MM.1S (cell line): ENCODE results near the gene CEP350.

Experiments
- EZH2phosphoT487 ChIP-seq: fragments of 300-600 bp; sonication (generic); IDR thresholded peaks from 2 replicates; pipeline ENCODE4 v1.6.1; 2018; ENCODE audit warnings: antibody characterized with exemption, low read length
- TF ChIP-seq, protein P1 (sequence below): fragments of 300-600 bp; sonication (generic); IDR thresholded peaks from 2 replicates; pipeline ENCODE4 v1.5.1; 2016; ENCODE audit warnings: antibody characterized with exemption, low read length, mixed read lengths

DNA sequence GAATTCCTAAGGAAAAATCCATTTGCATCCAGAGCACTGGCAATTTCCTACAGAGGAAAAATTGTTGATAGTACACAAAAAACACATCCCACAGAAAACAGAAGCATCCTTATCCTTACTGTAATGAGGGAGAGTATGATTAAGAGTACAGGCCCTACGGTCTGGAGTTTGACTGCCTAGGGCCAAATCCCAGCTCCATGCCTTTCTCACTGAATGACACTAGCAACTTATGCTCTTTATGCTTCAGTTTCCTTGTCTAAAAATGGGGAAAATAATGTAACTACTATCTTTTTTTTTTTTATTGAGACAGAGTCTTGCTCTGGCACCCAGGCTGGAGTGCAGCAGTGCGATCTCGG, 27.8 kb upstream of the CEP350 start:
- TF ChIP-seq, protein P1, sequence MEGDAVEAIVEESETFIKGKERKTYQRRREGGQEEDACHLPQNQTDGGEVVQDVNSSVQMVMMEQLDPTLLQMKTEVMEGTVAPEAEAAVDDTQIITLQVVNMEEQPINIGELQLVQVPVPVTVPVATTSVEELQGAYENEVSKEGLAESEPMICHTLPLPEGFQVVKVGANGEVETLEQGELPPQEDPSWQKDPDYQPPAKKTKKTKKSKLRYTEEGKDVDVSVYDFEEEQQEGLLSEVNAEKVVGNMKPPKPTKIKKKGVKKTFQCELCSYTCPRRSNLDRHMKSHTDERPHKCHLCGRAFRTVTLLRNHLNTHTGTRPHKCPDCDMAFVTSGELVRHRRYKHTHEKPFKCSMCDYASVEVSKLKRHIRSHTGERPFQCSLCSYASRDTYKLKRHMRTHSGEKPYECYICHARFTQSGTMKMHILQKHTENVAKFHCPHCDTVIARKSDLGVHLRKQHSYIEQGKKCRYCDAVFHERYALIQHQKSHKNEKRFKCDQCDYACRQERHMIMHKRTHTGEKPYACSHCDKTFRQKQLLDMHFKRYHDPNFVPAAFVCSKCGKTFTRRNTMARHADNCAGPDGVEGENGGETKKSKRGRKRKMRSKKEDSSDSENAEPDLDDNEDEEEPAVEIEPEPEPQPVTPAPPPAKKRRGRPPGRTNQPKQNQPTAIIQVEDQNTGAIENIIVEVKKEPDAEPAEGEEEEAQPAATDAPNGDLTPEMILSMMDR = no peak
- no peak for TF ChIP-seq EZH2phosphoT487
